Keratinocyte (primary cell): Measurements from ENCODE around the gene KCNJ1.

Experiments
- EZH2 ChIP-seq: IDR thresholded peaks from one replicate; pipeline ENCODE4 v1.6.1; 2012; ENCODE audit warnings: inconsistent platforms, mild to moderate bottlenecking, low read length, moderate library complexity
- TF ChIP-seq, protein P1 (sequence below), 3 experiments: IDR thresholded peaks in 1 of 3; conservative IDR thresholded peaks in 1 of 3; optimal IDR thresholded peaks in 1 of 3; 2 replicates in 2 of 3; 3 replicates in 1 of 3; pipeline versions ENCODE3 to v1.5.1; 2011; ENCODE audit warnings: low read length in 3 of 3, mild to moderate bottlenecking in 3 of 3, moderate library complexity in 2 of 3, control low read depth in 1 of 3, inconsistent platforms in 1 of 3; ENCODE audit not compliant: insufficient read depth in 2 of 3; ENCODE audit errors: extremely low read depth in 1 of 3

DNA sequence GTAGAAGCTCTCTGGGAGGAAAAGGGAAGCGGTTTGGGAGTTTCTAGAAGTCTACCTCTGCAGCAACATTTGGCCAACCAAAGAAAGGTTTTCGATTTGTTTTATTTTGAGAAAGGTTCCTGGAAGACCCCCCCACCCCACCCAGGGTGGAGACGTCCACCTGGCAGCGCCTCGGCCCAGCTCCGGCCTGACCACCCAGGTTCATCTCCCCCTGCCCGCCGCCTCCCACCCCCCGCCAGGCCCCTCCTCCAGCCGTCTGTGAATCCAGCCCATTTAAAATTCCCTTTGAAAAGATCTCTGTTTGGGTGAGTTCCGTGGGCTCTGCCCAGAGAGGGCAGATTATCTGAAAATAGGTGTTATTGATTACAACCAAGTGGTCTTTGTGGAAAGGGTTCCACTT is 43.3 kb downstream of the KCNJ1 start:
- TF ChIP-seq, protein P1, sequence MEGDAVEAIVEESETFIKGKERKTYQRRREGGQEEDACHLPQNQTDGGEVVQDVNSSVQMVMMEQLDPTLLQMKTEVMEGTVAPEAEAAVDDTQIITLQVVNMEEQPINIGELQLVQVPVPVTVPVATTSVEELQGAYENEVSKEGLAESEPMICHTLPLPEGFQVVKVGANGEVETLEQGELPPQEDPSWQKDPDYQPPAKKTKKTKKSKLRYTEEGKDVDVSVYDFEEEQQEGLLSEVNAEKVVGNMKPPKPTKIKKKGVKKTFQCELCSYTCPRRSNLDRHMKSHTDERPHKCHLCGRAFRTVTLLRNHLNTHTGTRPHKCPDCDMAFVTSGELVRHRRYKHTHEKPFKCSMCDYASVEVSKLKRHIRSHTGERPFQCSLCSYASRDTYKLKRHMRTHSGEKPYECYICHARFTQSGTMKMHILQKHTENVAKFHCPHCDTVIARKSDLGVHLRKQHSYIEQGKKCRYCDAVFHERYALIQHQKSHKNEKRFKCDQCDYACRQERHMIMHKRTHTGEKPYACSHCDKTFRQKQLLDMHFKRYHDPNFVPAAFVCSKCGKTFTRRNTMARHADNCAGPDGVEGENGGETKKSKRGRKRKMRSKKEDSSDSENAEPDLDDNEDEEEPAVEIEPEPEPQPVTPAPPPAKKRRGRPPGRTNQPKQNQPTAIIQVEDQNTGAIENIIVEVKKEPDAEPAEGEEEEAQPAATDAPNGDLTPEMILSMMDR (optimal IDR thresholded peaks at IDR 0.05 in 1 of 3, IDR thresholded peaks at IDR 0.05 in 1 of 3, conservative IDR thresholded peaks at IDR 0.05 in 1 of 3; ENCODE audit: extremely low read depth in 1 of 3, insufficient read depth in 2 of 3, low read length in 3 of 3), result no peak
- TF ChIP-seq EZH2, result no peak
